ENCODE results near the gene FERMT1.

GRCh38 chr20:6142348-6142993 is 19.6 kb upstream of the FERMT1 start:
- TF ChIP-seq CTCF (IDR thresholded peaks at IDR 0.05; ENCODE audit: low read length) = peak; percentile 85
- no peak for TF ChIP-seq EZH2 (optimal IDR thresholded peaks at IDR 0.05; ENCODE audit: low read depth, low read length)
